Measurements from ENCODE around the gene DBF4B.

The DBF4B gene

GRCh38 chr17:44761932-44762810 is 53.7 kb downstream of the DBF4B start:
- DNase-seq: no peak

GRCh38 chr17:44763170-44763569 is 54.7 kb downstream of the DBF4B start:
- DNase-seq: no peak

- no peak for DNase-seq
Measured at GRCh38 chr17:44765965-44766364, 57.5 kb downstream of the DBF4B start.

GRCh38 chr17:44766409-44767038 is 58.1 kb downstream of the DBF4B start:
- DNase-seq: no peak

GRCh38 chr17:44767493-44767892 is 59.0 kb downstream of the DBF4B start:
- DNase-seq: no peak

GRCh38 chr17:44768505-44769142 is 60.2 kb downstream of the DBF4B start:
- DNase-seq: no peak

GRCh38 chr17:44769230-44769629 is 60.8 kb downstream of the DBF4B start:
- DNase-seq: no peak

GRCh38 chr17:44769647-44770084 is 61.2 kb downstream of the DBF4B start:
- DNase-seq: no peak

GRCh38 chr17:44770166-44770925 is 61.9 kb downstream of the DBF4B start:
- no peak for DNase-seq

- no peak for DNase-seq
Measured at GRCh38 chr17:44772308-44773045, 64.0 kb downstream of the DBF4B start.

- no peak for DNase-seq
Measured at GRCh38 chr17:44773140-44773539, 64.7 kb downstream of the DBF4B start.

- peak; percentile 66 for DNase-seq
Measured at GRCh38 chr17:44774271-44775135, 66.0 kb downstream of the DBF4B start.

- DNase-seq: peak; percentile 95
Measured at GRCh38 chr17:44775136-44775837, 66.8 kb downstream of the DBF4B start.

GRCh38 chr17:44775838-44776621 is 67.6 kb downstream of the DBF4B start:
- peak; percentile 12 for DNase-seq

- no peak for DNase-seq
Measured at GRCh38 chr17:44776628-44777393, 68.3 kb downstream of the DBF4B start.

GRCh38 chr17:44777394-44778348 is 69.2 kb downstream of the DBF4B start:
- DNase-seq: no peak

- DNase-seq: no peak
Measured at GRCh38 chr17:44778656-44779210, 70.3 kb downstream of the DBF4B start.

Measured in NCI-H226 (cell line).